Lung (tissue), 12 donors: ENCODE measurements around the gene ZNF134. TPM values are rescaled to one million over a fixed set of nuclear protein-coding genes. Genes with fewer than 3 reads are reported as not detected.

Experiments used
- ATAC-seq: fragments of 200-7000 bp; cut with Tn5 transposase; one replicate; pipeline ENCODE4 v1.9.1; 2020; ENCODE audit warnings: moderate number of reproducible peaks; ENCODE audit not compliant: insufficient read depth, low FRiP score
- DNase-seq, 3 donors: peaks; one replicate each; pipeline ENCODE4 v3.0.0-alpha.2; 2013 to 2017
- H3K27ac ChIP-seq, 2 donors: one replicate each; pipeline ENCODE4 v1.5.1; 2013; ENCODE audit warnings: mild to moderate bottlenecking in 2 of 2, moderate library complexity in 2 of 2, control low read depth in 1 of 2, inconsistent platforms in 1 of 2, low read depth in 1 of 2, low read length in 1 of 2
- H3K27me3 ChIP-seq, 3 donors: one replicate each; pipeline ENCODE4 v1.5.1; 2013; ENCODE audit warnings: low read length in 2 of 3; ENCODE audit not compliant: control insufficient read depth in 3 of 3, insufficient read depth in 3 of 3
- H3K36me3 ChIP-seq, 4 donors: one replicate each; pipeline ENCODE4 v1.5.1; 2013; ENCODE audit warnings: low read length in 4 of 4, mild to moderate bottlenecking in 1 of 4, moderate library complexity in 1 of 4; ENCODE audit not compliant: control insufficient read depth in 4 of 4, insufficient read depth in 4 of 4
- H3K4me1 ChIP-seq, 5 donors: one replicate each; pipeline ENCODE4 v1.5.1; 2013; ENCODE audit warnings: low read length in 5 of 5, mild to moderate bottlenecking in 2 of 5, moderate library complexity in 1 of 5; ENCODE audit not compliant: control insufficient read depth in 5 of 5, insufficient read depth in 5 of 5
- H3K4me3 ChIP-seq: one replicate; pipeline ENCODE4 v1.5.1; 2013; ENCODE audit warnings: mild to moderate bottlenecking, control low read depth, moderate library complexity
- H3K9ac ChIP-seq, 2 donors: one replicate each; pipeline ENCODE4 v1.5.1; 2013; ENCODE audit warnings: low read length in 2 of 2, control low read depth in 1 of 2; ENCODE audit not compliant: insufficient read depth in 1 of 2
- H3K9me3 ChIP-seq, 4 donors: one replicate each; pipeline ENCODE4 v1.5.1; 2013; ENCODE audit warnings: low read length in 3 of 4, mild to moderate bottlenecking in 1 of 4, moderate library complexity in 1 of 4; ENCODE audit not compliant: control insufficient read depth in 4 of 4, insufficient read depth in 3 of 4
- WGBS, 2 donors: extraction: QIAGEN DNeasy Blood & Tissue Kit; methylation state at CpG; one replicate each; pipeline ENCODE4 v1.1.7; 2013; 5-methylcytosine and 5-hydroxymethylcytosine counted together
- polyA plus RNA-seq, 2 donors: library from polyadenylated mRNA; stranded (reverse); fragments of 200-250 nt; gene quantifications; one replicate each; pipeline ENCODE4 v1.2.1, GENCODE V29; 2013
- total RNA-seq, 2 donors: library from RNA; depleted of rRNA in 1 of 2; stranded (reverse); fragments of >200 nt in 1 of 2; gene quantifications; one replicate each; pipeline ENCODE4 v1.2.1, GENCODE V29; 2014 to 2021
- TF ChIP-seq, protein P1 (sequence below): IDR thresholded peaks from 2 replicates; pipeline ENCODE4 v1.5.1; 2012; ENCODE audit warnings: mild to moderate bottlenecking; ENCODE audit errors: control extremely low read depth, extremely low read depth
- donor health status: control.
- donor health status: control.
- donor health status: Bipolar disorder and iron deficiency.
- donor health status: healthy.
- donor health status: DM: yes; HTN: yes; CAD: no.

Gene ZNF134
- total and polyA plus RNA-seq, 4 donors: 3.6 to 33.2 (median 13.0) TPM

DNA sequence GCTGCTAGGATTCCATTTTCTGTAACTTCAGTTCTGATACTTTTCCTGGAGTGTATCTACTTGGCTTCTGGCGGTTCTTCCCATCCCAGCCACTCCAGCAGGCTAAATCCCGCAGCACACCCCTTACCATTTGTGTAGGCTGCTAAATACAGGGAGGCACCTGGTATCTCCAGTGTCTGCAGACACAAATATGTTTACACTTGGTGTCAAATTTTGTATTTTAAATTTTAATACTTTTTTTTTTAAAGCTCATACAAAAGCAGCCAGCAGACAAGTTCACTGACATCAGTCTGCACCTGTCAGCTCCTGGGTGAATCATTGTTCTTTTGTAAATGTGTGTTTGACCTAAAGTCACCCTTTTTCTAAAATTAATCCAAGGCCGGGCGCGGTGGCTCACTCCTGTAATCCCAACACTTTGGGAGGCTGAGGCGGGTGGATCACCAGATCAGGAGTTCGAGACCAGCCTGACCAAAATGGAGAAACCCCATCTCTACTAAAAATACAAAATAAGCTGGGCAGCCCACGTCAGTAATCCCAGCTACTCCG is 51.3 kb downstream of the ZNF134 start:
- TF ChIP-seq, protein P1, sequence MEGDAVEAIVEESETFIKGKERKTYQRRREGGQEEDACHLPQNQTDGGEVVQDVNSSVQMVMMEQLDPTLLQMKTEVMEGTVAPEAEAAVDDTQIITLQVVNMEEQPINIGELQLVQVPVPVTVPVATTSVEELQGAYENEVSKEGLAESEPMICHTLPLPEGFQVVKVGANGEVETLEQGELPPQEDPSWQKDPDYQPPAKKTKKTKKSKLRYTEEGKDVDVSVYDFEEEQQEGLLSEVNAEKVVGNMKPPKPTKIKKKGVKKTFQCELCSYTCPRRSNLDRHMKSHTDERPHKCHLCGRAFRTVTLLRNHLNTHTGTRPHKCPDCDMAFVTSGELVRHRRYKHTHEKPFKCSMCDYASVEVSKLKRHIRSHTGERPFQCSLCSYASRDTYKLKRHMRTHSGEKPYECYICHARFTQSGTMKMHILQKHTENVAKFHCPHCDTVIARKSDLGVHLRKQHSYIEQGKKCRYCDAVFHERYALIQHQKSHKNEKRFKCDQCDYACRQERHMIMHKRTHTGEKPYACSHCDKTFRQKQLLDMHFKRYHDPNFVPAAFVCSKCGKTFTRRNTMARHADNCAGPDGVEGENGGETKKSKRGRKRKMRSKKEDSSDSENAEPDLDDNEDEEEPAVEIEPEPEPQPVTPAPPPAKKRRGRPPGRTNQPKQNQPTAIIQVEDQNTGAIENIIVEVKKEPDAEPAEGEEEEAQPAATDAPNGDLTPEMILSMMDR: no peak
- Histone ChIP-seq H3K4me1 (peaks cover 0 to 7% (median 0%) of the 10 kb centered on the region in 5 donors), H3K9me3 (peaks cover 0 to 22% (median 0%) of the 10 kb centered on the region in 4 donors), H3K27ac (no peak overlapping the region), H3K36me3 (no peaks in the 10 kb centered on the region), H3K4me3 (no peak overlapping the region), H3K27me3 (peaks cover 0 to 1% (median 0%) of the 10 kb centered on the region in 3 donors), H3K9ac (no peak overlapping the region)
- DNase-seq (peak in 1 of 3 donors; percentile 12), ATAC-seq (no peak)
- 88 to 92% methylated on average over 9 of the region's 9 CpGs for WGBS, 2 donors

DNA sequence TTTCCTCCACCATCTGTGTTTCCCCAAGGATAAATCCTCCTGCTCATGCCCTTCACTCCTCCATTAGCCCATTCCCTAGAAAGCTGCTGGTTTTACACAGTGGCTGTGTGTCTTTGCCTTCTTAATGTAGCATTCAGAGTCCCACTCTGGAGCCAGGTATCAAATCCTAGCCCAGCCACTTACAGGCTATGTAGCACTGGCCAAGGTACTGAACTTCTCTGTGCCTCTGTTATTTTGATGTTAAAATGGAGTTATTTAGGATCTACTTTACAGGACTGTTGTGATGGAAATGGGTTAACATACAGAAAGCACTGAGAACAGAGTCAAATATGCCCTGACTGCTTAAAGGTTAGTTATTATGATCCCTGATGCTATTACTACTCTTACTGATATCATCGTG is 53.2 kb downstream of the ZNF134 start:
- WGBS, 2 donors: 88 to 91% methylated on average over 1 of the region's 1 CpG

DNA sequence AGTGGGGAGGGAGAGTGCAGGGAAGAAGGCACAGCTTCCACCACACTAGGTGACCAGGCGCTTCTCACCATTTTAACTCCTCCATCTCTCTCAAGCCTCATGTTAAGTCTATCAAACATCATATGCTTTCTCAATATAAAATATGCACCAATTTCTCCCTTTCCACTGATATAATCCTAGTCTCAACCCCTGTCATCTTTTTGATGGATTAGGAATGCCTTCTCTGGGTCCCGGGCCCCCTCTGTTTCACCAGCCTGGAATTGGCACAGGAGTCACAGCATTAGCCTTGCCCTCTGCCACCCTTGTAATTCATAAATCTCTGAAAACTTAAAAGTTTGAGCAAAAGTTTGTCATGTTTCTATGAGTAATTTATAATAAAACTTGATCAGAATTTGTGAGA is 54.6 kb downstream of the ZNF134 start, which contains the start of gene ZSCAN4:
TSS of gene ZSCAN4 (plus strand) at position 301 of the 400 bp plus-strand sequence. CDS start 7,211 bp downstream, outside the sequence.
- DNase-seq (no peak), ATAC-seq (no peak)
- H3K4me3 ChIP-seq: no peak within 1 kb of the TSS
- peaks cover 0 to 28% (median 0%) of the 10 kb centered on the region in 4 donors for H3K9me3 ChIP-seq
- peaks cover 0 to 15% (median 0%) of the 10 kb centered on the region in 3 donors for H3K27me3 ChIP-seq
- WGBS, 2 donors: 95 to 98% methylated on average over 2 of the region's 2 CpGs
- H3K4me1 ChIP-seq: peaks cover 0 to 7% (median 0%) of the 10 kb centered on the region in 5 donors
- H3K36me3 ChIP-seq: no peaks in the 10 kb centered on the region
- TF ChIP-seq, protein P1: no peak
- no peak within 1 kb of the TSS for H3K9ac ChIP-seq
- no peak within 1 kb of the TSS for H3K27ac ChIP-seq

More for the DNA sequence above, 53.2 kb downstream of the ZNF134 start:
- H3K27me3 ChIP-seq: peaks cover 0 to 14% (median 0%) of the 10 kb centered on the region in 3 donors
- H3K27ac ChIP-seq: no peak overlapping the region
- DNase-seq: no peak
- TF ChIP-seq, protein P1: no peak
- peaks cover 0 to 7% (median 0%) of the 10 kb centered on the region in 5 donors for H3K4me1 ChIP-seq
- H3K4me3 ChIP-seq: no peak overlapping the region
- H3K9ac ChIP-seq: no peak overlapping the region
- no peaks in the 10 kb centered on the region for H3K36me3 ChIP-seq
- peaks cover 0 to 28% (median 0%) of the 10 kb centered on the region in 4 donors for H3K9me3 ChIP-seq
- ATAC-seq: no peak
